T-helper 2 cell treated with Interferon-gamma antibody and Interleukin-4, amounts not matched to agents 5 μg/mL and 100 μg/mL, for 36 hours (primary cell): ENCODE results near the gene FBXO2.

ENCODE experiments used
- DNase-seq: peaks from one replicate; pipeline ENCODE4 v3.0.0; 2021; ENCODE audit warnings: low spot score
- H3K27ac Mint-ChIP-seq: one replicate; pipeline ENCODE4 v1.8.0; 2021; ENCODE audit warnings: mild to moderate bottlenecking, mixed read lengths
- H3K27me3 Mint-ChIP-seq: one replicate; pipeline ENCODE4 v1.8.0; 2021; ENCODE audit warnings: low read depth, mixed read lengths
- H3K36me3 Mint-ChIP-seq: one replicate; pipeline ENCODE4 v1.8.0; 2021; ENCODE audit warnings: low read depth, mixed read lengths
- H3K4me1 Mint-ChIP-seq: one replicate; pipeline ENCODE4 v1.8.0; 2021; ENCODE audit warnings: low read depth, mixed read lengths
- H3K4me3 Mint-ChIP-seq: one replicate; pipeline ENCODE4 v1.8.0; 2022; ENCODE audit warnings: mild to moderate bottlenecking, moderate library complexity, mixed read lengths
- H3K9me3 Mint-ChIP-seq: one replicate; pipeline ENCODE4 v1.8.0; 2021; ENCODE audit warnings: mixed read lengths

The FBXO2 gene

DNA sequence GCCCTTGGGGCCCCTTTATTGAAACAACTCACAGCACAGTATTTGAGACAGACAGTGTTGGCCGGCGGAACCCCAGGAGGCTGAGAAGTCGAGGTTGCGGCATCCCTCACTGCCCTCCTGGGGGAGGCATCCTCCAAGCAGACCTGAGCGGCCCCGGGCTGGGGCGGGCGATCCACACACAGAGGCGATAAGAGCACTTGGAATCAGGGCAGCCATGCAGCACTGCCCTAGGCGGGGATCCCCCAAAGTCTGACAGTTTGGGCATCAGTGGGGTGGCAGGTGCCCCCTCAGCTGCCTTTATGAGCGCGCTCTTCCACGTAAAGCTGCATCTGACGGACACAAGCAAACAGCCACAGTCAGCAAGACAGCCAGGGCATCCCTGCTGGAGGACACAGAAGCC lies 20.3 kb upstream of the FBXO2 start:
- Mint-ChIP-seq H3K27me3 (no peaks in the 10 kb centered on the region), H3K9me3 (no peaks in the 10 kb centered on the region), H3K4me3 (no peak overlapping the region), H3K4me1 (peaks cover 1% of the 10 kb centered on the region), H3K36me3 (peaks cover 26% of the 10 kb centered on the region), H3K27ac (peak overlapping the region; percentile 45)
- no peak for DNase-seq

DNA sequence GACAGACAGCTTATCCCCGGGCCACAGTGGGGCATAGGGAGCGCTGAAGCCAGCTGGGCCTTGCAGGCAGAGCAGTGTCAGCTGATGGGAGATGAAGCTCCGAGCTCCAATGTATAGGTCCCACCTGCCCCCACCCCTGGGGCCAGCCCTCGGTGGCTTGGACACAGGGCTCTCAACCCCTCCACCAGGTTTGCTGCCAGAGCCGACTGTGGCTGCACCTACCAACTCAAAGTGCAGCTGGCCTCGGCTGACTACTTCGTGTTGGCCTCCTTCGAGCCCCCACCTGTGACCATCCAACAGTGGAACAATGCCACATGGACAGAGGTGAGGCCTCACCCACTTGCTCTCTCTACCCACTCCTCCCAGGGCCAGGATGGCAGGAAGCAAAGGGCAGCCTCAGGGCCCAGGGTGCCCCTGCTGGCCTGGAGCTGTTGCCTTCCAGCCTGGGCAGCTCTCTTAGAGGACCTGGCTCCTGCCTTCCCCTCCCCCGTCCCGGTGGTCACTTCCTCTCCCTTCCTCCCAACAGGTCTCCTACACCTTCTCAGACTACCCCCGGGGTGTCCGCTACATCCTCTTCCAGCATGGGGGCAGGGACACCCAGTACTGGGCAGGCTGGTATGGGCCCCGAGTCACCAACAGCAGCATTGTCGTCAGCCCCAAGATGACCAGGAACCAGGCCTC lies 19.0 kb upstream of the FBXO2 start:
- DNase-seq: no peak
- no peak overlapping the region for H3K4me3 Mint-ChIP-seq
- no peaks in the 10 kb centered on the region for H3K27me3 Mint-ChIP-seq
- no peaks in the 10 kb centered on the region for H3K4me1 Mint-ChIP-seq
- H3K9me3 Mint-ChIP-seq: no peaks in the 10 kb centered on the region
- H3K27ac Mint-ChIP-seq: no peak overlapping the region
- H3K36me3 Mint-ChIP-seq: peaks cover 28% of the 10 kb centered on the region

DNA sequence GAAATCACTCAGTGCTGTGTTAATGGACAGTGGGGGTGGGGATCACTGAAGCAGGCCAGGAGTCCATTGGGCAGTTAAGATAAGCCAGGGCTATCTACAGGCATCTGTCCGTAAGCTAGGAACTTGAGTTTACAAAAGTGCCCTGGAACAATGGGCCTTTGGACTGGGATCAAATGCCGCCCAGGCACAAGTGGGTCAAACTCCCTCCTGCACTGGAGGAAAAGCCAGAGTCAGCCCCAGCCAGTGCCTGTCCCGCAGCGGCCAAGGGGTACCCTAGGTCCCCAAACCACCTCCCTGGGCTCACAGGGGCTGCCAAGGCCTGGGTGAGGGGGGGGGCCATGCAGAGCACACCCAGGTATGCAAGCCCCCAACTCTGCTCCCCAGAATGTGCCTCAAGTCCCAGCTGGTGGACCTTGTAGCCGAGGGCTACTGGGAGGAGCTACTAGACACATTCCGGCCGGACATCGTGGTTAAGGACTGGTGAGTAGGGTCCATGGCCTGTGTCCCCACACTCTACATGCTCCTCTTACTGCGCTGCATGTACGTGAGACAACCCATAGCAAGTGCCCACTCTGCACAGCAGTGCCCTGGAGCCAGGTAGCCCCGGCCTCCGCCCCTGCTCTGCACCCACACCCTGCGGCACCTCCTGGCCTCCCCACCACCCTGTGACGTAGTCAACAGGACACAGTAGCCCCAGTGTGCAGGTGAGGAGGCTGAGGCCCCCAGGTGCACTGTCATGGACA lies 17.5 kb upstream of the FBXO2 start:
- DNase-seq: no peak
- no peaks in the 10 kb centered on the region for H3K9me3 Mint-ChIP-seq
- no peaks in the 10 kb centered on the region for H3K27me3 Mint-ChIP-seq
- no peak overlapping the region for H3K4me3 Mint-ChIP-seq
- no peaks in the 10 kb centered on the region for H3K4me1 Mint-ChIP-seq
- H3K36me3 Mint-ChIP-seq: peaks cover 28% of the 10 kb centered on the region
- H3K27ac Mint-ChIP-seq: no peak overlapping the region

DNA sequence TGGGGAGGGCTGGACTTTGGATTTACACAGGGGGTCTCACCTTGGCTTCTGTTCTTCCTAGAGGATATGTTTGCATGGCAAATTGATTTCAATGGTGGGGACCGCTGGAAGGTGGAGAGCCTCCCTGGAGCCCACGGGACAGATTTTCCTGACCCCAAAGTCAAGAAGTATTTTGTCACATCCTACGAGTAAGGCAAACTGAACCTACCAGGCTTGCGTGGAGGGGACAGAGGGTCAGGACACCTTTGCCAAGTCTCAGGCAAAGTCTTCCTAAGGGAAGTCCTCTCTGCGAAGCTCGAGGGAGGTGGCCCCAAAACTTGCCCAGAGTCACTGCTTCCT lies 16.9 kb upstream of the FBXO2 start:
- no peak for DNase-seq

DNA sequence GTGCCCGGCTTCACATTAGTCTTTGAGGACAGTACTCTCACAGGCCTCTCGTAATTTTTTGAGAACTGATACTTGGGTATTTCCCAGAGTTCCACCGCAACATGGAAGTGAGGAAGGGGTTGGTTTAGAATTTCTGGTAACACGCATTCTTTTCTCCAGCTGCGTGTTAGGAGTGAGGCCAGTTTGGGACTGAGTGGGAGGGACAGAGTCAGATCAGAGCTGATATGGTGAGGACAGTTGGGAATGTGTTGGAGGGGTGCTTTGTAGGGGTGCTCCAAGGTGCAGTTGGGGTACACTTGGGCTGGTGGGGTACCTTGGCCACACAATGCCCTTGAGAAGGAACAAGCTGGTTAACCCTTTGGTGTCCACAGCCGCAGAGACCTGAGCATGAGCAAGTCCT lies 16.5 kb upstream of the FBXO2 start:
- DNase-seq: no peak
- Mint-ChIP-seq H3K9me3 (no peaks in the 10 kb centered on the region), H3K4me3 (no peak overlapping the region), H3K4me1 (no peaks in the 10 kb centered on the region), H3K27me3 (no peaks in the 10 kb centered on the region), H3K27ac (peak overlapping the region; percentile 31), H3K36me3 (peaks cover 27% of the 10 kb centered on the region)

More for the DNA sequence above, 16.9 kb upstream of the FBXO2 start:
- no peaks in the 10 kb centered on the region for H3K27me3 Mint-ChIP-seq
- peaks cover 28% of the 10 kb centered on the region for H3K36me3 Mint-ChIP-seq
- H3K4me3 Mint-ChIP-seq: no peak overlapping the region
- no peaks in the 10 kb centered on the region for H3K4me1 Mint-ChIP-seq
- no peak overlapping the region for H3K27ac Mint-ChIP-seq
- H3K9me3 Mint-ChIP-seq: no peaks in the 10 kb centered on the region

DNA sequence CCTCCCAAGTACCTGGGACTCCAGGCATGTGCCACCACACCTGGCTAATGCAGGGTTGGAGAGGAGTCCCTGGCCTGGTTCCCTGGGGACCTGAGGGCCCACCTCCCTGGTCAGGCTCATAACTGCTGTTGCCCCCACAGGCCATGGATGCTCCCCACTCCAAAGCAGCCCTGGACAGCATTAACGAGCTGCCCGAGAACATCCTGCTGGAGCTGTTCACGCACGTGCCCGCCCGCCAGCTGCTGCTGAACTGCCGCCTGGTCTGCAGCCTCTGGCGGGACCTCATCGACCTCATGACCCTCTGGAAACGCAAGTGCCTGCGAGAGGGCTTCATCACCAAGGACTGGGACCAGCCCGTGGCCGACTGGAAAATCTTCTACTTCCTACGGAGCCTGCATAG lies 14.3 kb upstream of the FBXO2 start:
- H3K27ac Mint-ChIP-seq: no peak overlapping the region
- peaks cover under 1% of the 10 kb centered on the region for H3K4me1 Mint-ChIP-seq
- H3K9me3 Mint-ChIP-seq: no peaks in the 10 kb centered on the region
- DNase-seq: no peak
- H3K27me3 Mint-ChIP-seq: no peaks in the 10 kb centered on the region
- H3K4me3 Mint-ChIP-seq: no peak overlapping the region
- peaks cover 17% of the 10 kb centered on the region for H3K36me3 Mint-ChIP-seq

DNA sequence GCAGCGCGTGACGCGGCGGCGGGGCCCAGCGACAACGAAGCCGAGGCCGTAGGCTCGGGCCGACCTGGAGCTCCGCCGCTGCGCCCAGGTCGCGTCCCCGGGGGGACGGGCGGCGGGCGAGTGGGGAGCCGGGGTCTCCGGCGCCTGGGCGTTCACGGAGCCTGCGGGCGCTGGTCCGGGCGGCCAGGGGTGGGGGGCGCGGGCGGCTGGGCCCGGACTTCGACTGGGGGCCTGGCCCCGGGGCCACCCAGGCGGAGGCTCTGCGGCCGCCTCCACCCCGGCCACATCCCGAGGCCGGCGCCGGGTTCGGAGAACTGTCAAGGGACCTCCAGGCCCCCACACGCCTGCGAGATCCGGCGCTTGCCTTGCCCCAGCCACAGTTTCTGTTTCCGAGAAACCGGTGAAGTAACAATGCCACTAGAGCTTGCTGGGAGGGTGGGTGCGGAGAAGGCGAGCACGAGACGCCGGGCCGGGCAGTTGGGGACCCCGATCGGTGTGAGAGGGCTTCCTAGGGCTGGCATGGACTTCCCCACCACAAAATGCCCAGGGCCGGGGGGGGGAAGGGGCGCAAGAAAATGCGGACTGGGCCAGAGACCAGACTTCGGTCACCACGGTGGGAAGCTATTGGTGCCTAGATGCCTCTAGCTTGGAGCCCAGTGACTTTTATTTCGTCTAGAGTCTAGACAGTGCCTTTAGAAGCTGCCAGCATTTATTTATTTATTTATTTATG lies 10.3 kb upstream of the FBXO2 start:
- Mint-ChIP-seq H3K4me3 (peak overlapping the region; percentile 86), H3K36me3 (peaks cover 13% of the 10 kb centered on the region), H3K27me3 (no peaks in the 10 kb centered on the region), H3K4me1 (peaks cover 3% of the 10 kb centered on the region), H3K27ac (peak overlapping the region; percentile 88), H3K9me3 (no peaks in the 10 kb centered on the region)
- peak; percentile 47 for DNase-seq

DNA sequence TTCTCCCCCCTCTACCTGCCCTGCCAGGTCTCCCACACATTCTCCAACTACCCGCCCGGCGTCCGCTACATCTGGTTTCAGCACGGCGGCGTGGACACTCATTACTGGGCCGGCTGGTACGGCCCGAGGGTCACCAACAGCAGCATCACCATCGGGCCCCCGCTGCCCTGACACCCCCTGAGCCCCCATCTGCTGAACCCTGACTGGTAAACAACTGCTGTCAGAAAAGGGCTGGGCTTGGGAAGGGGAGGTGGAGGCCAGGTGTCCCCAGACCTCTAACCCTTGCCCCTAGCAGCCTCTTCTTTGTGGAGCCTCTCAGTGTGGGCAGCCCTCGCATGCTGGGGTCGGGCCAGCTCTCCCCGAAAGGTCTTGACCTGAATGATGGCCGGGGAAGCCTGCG lies 6.9 kb upstream of the FBXO2 start:
- no peak overlapping the region for H3K27ac Mint-ChIP-seq
- no peaks in the 10 kb centered on the region for H3K9me3 Mint-ChIP-seq
- DNase-seq: no peak
- peaks cover 3% of the 10 kb centered on the region for H3K4me1 Mint-ChIP-seq
- H3K4me3 Mint-ChIP-seq: no peak overlapping the region
- no peaks in the 10 kb centered on the region for H3K27me3 Mint-ChIP-seq
- H3K36me3 Mint-ChIP-seq: peaks cover 20% of the 10 kb centered on the region

DNA sequence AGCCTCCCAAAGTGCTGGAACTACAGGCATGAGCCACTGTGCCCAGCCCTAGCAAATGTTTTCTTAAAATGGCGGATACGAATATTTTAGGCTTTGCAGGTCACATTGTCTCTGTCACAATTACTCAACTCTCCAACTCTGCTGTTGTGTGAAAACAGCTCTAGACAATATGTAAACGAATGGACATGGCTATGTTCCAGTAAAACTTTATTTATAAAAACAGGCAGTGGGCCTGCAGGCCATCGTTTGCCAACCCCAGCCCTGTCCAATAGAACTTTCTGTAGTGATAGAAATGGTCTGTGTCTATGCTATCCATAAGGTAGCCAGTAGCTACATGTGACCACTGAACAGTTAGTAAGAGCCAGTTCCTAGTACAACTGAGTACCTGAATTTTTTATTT lies 5.5 kb upstream of the FBXO2 start:
- Mint-ChIP-seq H3K9me3 (no peaks in the 10 kb centered on the region), H3K4me3 (no peak overlapping the region), H3K27me3 (no peaks in the 10 kb centered on the region), H3K4me1 (peaks cover 8% of the 10 kb centered on the region), H3K36me3 (peaks cover 20% of the 10 kb centered on the region), H3K27ac (no peak overlapping the region)
- no peak for DNase-seq

DNA sequence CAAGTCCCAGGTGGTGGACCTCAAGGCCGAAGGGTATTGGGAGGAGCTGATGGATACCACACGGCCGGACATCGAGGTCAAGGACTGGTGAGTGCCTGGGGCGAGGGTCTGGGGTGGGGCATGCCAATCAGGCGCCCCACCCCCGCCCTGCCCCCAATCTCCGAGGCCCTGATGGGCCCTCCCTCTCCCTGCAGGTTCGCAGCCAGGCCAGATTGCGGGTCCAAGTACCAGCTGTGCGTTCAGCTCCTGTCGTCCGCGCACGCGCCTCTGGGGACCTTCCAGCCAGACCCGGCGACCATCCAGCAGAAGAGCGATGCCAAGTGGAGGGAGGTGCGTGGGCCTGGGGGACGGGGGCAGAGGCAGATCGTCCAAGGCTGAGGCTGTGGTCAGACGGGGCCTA lies 4.3 kb upstream of the FBXO2 start:
- H3K4me1 Mint-ChIP-seq: peaks cover 8% of the 10 kb centered on the region
- H3K27ac Mint-ChIP-seq: no peak overlapping the region
- DNase-seq: no peak
- no peaks in the 10 kb centered on the region for H3K9me3 Mint-ChIP-seq
- no peak overlapping the region for H3K4me3 Mint-ChIP-seq
- H3K27me3 Mint-ChIP-seq: no peaks in the 10 kb centered on the region
- H3K36me3 Mint-ChIP-seq: peaks cover 20% of the 10 kb centered on the region

DNA sequence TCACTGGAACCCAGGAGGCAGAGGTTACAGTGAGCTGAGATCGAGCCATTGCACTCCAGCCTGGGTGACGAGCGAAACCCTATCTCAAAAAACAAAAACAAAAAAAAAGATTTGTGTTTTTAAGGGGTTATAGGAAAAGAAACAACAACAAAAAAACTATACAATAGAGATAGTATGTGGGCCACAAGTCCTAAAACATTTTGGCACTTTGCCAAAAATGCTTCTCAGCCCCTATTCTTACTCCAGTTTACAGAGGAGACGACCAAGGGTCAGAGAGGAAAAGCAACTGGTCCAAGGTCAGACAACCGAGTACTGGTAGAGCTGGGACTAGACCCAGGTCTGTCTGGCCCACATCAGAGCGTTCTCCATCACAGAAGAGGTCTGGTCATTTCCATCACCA lies 3.4 kb upstream of the FBXO2 start:
- no peak overlapping the region for H3K27ac Mint-ChIP-seq
- DNase-seq: no peak
- no peaks in the 10 kb centered on the region for H3K9me3 Mint-ChIP-seq
- H3K4me3 Mint-ChIP-seq: no peak overlapping the region
- no peaks in the 10 kb centered on the region for H3K27me3 Mint-ChIP-seq
- peaks cover 5% of the 10 kb centered on the region for H3K4me1 Mint-ChIP-seq
- peaks cover 20% of the 10 kb centered on the region for H3K36me3 Mint-ChIP-seq

DNA sequence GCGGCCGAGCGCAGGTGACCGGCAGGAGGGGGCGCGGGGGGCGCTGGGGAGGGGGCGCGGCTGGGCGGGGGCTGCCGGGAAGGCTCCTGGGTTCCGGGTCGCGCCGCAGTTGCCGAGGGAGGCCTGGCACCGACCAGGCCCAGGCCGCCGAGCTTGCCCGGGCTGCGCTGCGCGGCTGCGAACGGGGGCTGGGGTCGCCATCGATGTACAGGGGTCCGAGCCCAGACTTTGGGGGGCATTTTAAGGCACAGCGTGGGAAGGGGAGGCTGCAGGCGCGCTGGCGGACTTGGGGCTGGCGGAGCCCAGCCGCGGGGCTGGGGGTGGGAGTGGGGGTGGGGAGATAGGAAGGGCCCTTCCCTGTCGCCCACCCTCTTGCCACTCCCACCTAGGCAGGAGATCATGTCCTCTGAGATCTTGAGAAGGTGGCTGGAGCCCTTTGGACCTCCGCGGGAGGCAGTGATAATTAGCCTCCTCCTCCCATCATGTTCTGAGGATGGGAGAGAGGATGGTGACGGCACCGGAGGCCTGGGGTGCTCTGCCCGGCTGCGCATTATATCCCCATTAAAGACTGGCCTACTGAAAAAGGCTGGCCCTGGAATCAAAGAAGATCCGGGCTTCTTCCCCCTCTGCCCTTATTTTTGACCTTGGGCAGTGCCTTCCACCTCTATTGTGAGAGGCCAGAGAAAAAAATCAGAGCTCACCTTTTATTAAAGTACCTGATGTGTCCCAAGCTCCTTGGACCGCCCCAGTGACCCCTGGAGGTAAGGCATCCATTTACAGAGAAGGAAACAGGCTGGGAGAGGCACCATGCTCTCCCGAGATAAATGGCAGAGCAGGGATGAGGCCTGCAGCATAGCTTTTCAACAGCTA lies 945 bp upstream of the FBXO2 start:
- DNase-seq: no peak
- no peak overlapping the region for H3K27ac Mint-ChIP-seq
- peaks cover 11% of the 10 kb centered on the region for H3K4me1 Mint-ChIP-seq
- peaks cover 9% of the 10 kb centered on the region for H3K27me3 Mint-ChIP-seq
- H3K36me3 Mint-ChIP-seq: peaks cover 12% of the 10 kb centered on the region
- H3K9me3 Mint-ChIP-seq: no peaks in the 10 kb centered on the region
- peak overlapping the region; percentile 72 for H3K4me3 Mint-ChIP-seq

DNA sequence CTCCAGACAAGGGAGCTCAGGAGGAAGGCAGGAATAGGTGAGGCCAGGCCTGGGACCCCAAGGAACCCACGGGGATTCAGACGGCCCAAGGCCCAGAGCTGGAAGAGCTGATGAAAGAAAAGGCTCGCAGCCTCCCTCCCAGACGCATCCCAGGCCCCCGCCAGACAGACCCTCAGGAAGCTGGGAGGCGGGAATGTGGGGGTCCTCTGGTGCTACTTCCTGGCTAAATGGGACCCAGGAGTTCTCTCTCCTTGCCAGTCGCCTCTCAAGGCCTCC lies 430 bp downstream of the FBXO2 start:
- Mint-ChIP-seq H3K4me1 (peaks cover 15% of the 10 kb centered on the region), H3K27me3 (peaks cover 12% of the 10 kb centered on the region), H3K4me3 (peak overlapping the region; percentile 45), H3K9me3 (no peaks in the 10 kb centered on the region), H3K27ac (no peak overlapping the region), H3K36me3 (peaks cover 12% of the 10 kb centered on the region)
- DNase-seq: no peak
